Upper lobe of right lung (tissue), 1 donor: ENCODE measurements around the gene SPIRE1. TPM values are rescaled to one million over a fixed set of nuclear protein-coding genes. Genes with fewer than 3 reads are reported as not detected.

Experiments used
- ATAC-seq: fragments of 200-7000 bp; cut with Tn5 transposase; one replicate; pipeline ENCODE4 v1.9.1; 2020; ENCODE audit warnings: mild to moderate bottlenecking, moderate library complexity
- DNase-seq: peaks from one replicate; pipeline ENCODE4 v3.0.0-alpha.2; 2020
- H3K27ac ChIP-seq: fragments of 200-600 bp; one replicate; pipeline ENCODE4 v1.8.0; 2022
- H3K27me3 ChIP-seq: fragments of 200-600 bp; one replicate; pipeline ENCODE4 v1.8.0; 2022; ENCODE audit warnings: mild to moderate bottlenecking
- H3K36me3 ChIP-seq: fragments of 200-600 bp; one replicate; pipeline ENCODE4 v1.8.0; 2022
- H3K4me1 ChIP-seq: fragments of 200-600 bp; one replicate; pipeline ENCODE4 v1.8.0; 2022
- H3K4me3 ChIP-seq: fragments of 200-600 bp; one replicate; pipeline ENCODE4 v1.8.0; 2022; ENCODE audit warnings: mild to moderate bottlenecking
- H3K9me3 ChIP-seq: fragments of 200-600 bp; one replicate; pipeline ENCODE4 v1.8.0; 2022
- intact Hi-C: fragments of 100-400 bp; cut with DNase I; formaldehyde crosslinking; loops from one replicate; pipeline ENCODE4 v1.11.0; 2022
- total RNA-seq: library from RNA; stranded (reverse); fragmentation: NEBNext Ultra II Directional; extraction: Animal tissue kit (Norgen Biotek cat#: 25700); gene quantifications from one replicate; pipeline ENCODE4 v1.2.1, GENCODE V29; 2021
- TF ChIP-seq, protein P1 (sequence below): fragments of 200-600 bp; IDR thresholded peaks from one replicate; pipeline ENCODE4 v1.8.0; 2022; ENCODE audit warnings: antibody characterized with exemption
- donor health status: DM: no; HTN: yes; CAD: no; lungs with severe emphysema.

SPIRE1 gene
- total RNA-seq, 1 donor from 2014 or later, result 48.2 TPM

DNA sequence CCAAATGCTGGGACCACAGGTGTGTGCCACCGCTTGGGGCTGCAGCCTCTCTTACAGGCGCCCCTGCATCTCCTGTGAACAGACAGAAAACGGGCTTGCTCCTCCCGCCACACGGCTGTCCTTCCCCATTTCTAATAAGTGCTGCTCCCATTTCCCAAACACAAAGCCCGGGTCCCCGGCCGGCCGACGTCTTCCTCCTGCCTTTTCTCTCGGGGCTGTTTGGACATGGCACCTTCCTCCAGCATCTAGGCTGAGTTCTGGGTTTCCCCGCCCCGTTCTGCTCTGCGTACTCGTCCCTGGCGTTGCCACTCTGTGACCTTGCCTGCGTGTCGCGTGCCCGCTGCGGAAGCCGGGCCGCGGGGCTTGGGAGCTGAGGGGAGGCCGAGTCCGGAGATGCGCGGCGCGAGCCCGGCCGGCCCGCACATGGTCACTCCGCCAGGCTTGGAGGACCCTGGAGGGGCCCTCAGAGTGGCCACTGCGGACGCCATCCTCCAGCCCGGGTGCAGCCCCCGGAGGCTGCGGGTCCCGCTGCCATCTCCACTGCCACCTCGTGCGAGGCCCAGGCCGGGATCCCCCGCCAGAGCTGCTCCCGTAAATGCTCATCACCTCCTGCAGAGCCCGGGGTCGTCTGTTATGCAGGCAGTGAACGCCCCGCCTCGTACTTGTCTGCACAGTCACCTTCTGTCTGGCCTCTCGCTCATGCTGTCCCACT, 223.9 kb downstream of the SPIRE1 start:
- intact Hi-C loops, result no loop called here
- H3K9me3 ChIP-seq, result no peaks in the 10 kb centered on the region
- no peak overlapping the region for H3K4me3 ChIP-seq
- no peak overlapping the region for H3K27ac ChIP-seq
- TF ChIP-seq, protein P1, sequence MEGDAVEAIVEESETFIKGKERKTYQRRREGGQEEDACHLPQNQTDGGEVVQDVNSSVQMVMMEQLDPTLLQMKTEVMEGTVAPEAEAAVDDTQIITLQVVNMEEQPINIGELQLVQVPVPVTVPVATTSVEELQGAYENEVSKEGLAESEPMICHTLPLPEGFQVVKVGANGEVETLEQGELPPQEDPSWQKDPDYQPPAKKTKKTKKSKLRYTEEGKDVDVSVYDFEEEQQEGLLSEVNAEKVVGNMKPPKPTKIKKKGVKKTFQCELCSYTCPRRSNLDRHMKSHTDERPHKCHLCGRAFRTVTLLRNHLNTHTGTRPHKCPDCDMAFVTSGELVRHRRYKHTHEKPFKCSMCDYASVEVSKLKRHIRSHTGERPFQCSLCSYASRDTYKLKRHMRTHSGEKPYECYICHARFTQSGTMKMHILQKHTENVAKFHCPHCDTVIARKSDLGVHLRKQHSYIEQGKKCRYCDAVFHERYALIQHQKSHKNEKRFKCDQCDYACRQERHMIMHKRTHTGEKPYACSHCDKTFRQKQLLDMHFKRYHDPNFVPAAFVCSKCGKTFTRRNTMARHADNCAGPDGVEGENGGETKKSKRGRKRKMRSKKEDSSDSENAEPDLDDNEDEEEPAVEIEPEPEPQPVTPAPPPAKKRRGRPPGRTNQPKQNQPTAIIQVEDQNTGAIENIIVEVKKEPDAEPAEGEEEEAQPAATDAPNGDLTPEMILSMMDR, result no peak
- H3K27me3 ChIP-seq, result no peaks in the 10 kb centered on the region
- DNase-seq (no peak), ATAC-seq (no peak)
- H3K36me3 ChIP-seq, result no peaks in the 10 kb centered on the region
- no peaks in the 10 kb centered on the region for H3K4me1 ChIP-seq

DNA sequence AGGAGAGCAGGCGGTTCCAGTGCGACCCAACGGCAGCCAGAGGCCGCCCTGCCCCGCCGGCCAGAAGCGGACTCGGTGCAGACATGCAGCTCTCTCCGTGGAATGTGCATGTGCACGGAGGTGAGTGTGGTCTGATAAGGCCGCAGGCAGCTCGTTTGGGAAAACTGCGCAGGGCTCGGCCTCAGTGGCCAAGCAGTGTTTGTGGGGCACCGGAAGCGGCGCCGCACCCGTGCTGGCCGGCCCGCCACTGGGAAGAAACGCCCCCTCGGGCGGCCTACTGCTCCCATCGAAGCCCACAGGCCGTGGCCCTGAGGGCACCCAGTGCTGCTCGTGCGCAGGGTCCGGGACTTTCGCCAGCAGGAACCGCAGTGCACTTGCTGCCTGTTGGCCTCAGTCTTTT, 225.0 kb downstream of the SPIRE1 start:
- no peaks in the 10 kb centered on the region for H3K27me3 ChIP-seq
- intact Hi-C loops, result no loop called here
- TF ChIP-seq, protein P1, result no peak
- H3K4me3 ChIP-seq, result no peak overlapping the region
- no peaks in the 10 kb centered on the region for H3K36me3 ChIP-seq
- no peak for ATAC-seq
- no peak for DNase-seq
- no peaks in the 10 kb centered on the region for H3K4me1 ChIP-seq
- no peaks in the 10 kb centered on the region for H3K9me3 ChIP-seq
- no peak overlapping the region for H3K27ac ChIP-seq

DNA sequence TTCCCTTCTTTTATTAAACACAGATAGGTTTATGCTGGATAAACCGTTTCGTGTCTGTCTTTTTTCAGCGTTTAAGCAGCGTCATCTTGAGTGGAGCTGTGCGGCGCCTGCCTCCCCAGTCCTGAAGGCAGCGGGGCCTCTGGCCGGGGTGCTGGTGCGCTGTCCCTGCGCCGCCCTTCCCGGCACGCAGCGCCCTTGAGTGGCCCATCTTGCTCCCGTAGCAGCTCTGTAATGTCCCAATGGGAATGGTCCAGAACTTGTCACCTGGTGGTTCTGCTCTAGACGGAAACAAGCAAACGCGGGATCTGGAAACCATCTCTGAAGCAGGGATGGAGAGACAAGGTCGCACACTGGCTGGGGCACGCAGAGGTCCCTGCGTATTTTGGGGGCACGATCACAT, 225.7 kb downstream of the SPIRE1 start:
- H3K4me1 ChIP-seq, result no peaks in the 10 kb centered on the region
- TF ChIP-seq, protein P1, result no peak
- no peak for ATAC-seq
- no peak for DNase-seq
- no peak overlapping the region for H3K4me3 ChIP-seq
- H3K36me3 ChIP-seq, result no peaks in the 10 kb centered on the region
- no peak overlapping the region for H3K27ac ChIP-seq
- H3K9me3 ChIP-seq, result no peaks in the 10 kb centered on the region
- H3K27me3 ChIP-seq, result no peaks in the 10 kb centered on the region
- intact Hi-C loops, result no loop called here

DNA sequence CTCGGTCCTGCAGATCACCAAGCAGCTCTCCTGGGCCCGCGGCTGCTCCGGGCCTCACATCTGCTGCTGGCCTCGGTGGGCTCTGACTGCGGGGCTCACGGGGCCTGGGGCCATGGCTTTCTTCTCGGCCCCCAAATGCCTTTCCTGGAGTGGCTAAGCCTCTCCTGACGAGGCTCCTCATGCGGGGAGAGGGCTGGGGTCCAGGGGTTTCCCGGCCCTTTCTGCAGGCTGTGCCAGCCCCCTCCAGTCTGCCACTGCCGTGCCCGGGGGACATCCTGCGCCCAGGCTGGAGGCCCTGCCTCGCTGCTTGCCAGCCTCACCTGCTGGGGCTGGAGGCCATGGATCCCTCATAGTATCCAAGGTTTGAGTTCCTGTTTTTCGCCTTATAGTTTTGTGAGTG, 226.3 kb downstream of the SPIRE1 start:
- Histone ChIP-seq H3K36me3 (no peaks in the 10 kb centered on the region), H3K4me3 (no peak overlapping the region), H3K4me1 (no peaks in the 10 kb centered on the region), H3K27ac (no peak overlapping the region), H3K27me3 (no peaks in the 10 kb centered on the region), H3K9me3 (no peaks in the 10 kb centered on the region)
- ATAC-seq (no peak), DNase-seq (no peak)
- intact Hi-C loops, result no loop called here
- TF ChIP-seq, protein P1, result no peak

DNA sequence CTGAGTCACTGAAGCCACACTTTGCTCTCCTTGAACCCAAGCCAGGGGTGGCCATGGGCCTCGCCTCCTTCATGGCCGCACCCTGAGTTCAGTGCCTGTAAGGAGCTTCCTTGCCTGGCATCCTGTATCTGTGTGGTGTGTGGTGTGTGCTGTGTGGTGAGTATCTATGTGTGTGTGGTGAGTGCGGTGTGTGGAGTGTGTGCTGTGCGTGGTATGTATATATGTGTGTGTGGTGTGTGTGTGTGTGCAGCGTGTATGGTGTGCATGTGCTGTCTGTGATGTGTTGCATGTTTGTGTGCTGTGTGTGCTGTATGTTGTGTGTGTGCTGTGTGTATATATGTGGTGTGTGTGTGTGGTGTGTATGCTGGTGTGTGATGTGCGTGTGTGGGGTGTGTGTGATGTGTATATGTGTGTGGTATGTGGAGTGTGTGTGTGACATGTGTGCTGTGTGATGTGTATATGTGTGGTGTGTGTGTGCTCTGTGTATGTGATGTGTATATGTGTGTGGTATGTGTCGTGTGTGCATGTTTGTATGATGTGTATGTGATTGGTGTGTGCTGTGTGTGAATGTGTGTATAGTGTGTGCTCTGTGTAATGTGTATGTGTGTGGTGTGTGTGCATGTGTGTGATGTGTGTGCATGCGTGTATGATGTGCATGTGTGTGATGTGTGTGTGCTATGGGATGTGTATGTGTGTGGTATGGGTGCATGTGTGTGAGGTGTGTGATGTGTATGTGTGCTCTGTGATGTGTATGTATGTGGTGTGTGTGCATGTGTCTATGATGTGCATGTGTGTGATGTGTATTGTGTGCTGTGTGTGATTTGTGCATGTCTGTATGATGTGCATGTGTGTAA, 227.5 kb downstream of the SPIRE1 start:
- no peak overlapping the region for H3K27ac ChIP-seq
- H3K9me3 ChIP-seq, result no peaks in the 10 kb centered on the region
- TF ChIP-seq, protein P1, result no peak
- no peaks in the 10 kb centered on the region for H3K27me3 ChIP-seq
- DNase-seq (no peak), ATAC-seq (peak; percentile 9)
- H3K4me1 ChIP-seq, result no peaks in the 10 kb centered on the region
- no peaks in the 10 kb centered on the region for H3K36me3 ChIP-seq
- intact Hi-C loops, result no loop called here
- no peak overlapping the region for H3K4me3 ChIP-seq
